T-helper 2 cell treated with Interferon-gamma antibody and Interleukin-4, amounts not matched to agents 5 μg/mL and 100 μg/mL, for 36 hours (primary cell): ENCODE data around the gene EIF2AK3.

ENCODE experiments used
- DNase-seq: peaks from one replicate; pipeline ENCODE4 v3.0.0; 2021; ENCODE audit warnings: low spot score
- H3K27ac Mint-ChIP-seq: one replicate; pipeline ENCODE4 v1.8.0; 2021; ENCODE audit warnings: mild to moderate bottlenecking, mixed read lengths
- H3K27me3 Mint-ChIP-seq: one replicate; pipeline ENCODE4 v1.8.0; 2021; ENCODE audit warnings: low read depth, mixed read lengths
- H3K36me3 Mint-ChIP-seq: one replicate; pipeline ENCODE4 v1.8.0; 2021; ENCODE audit warnings: low read depth, mixed read lengths
- H3K4me1 Mint-ChIP-seq: one replicate; pipeline ENCODE4 v1.8.0; 2021; ENCODE audit warnings: low read depth, mixed read lengths
- H3K4me3 Mint-ChIP-seq: one replicate; pipeline ENCODE4 v1.8.0; 2022; ENCODE audit warnings: mild to moderate bottlenecking, moderate library complexity, mixed read lengths
- H3K9me3 Mint-ChIP-seq: one replicate; pipeline ENCODE4 v1.8.0; 2021; ENCODE audit warnings: mixed read lengths

EIF2AK3 gene

GRCh38 chr2:88599527-88599926 is 27.7 kb downstream of the EIF2AK3 start:
- Mint-ChIP-seq H3K9me3 (no peaks in the 10 kb centered on the region), H3K27me3 (no peaks in the 10 kb centered on the region), H3K4me1 (peaks cover 15% of the 10 kb centered on the region), H3K36me3 (peaks cover 4% of the 10 kb centered on the region), H3K27ac (no peak overlapping the region), H3K4me3 (no peak overlapping the region)
- no peak for DNase-seq

- no peaks in the 10 kb centered on the region for H3K9me3 Mint-ChIP-seq
- H3K27me3 Mint-ChIP-seq: no peaks in the 10 kb centered on the region
- H3K27ac Mint-ChIP-seq: no peak overlapping the region
- H3K4me3 Mint-ChIP-seq: no peak overlapping the region
- H3K4me1 Mint-ChIP-seq: peaks cover 14% of the 10 kb centered on the region
- peaks cover 6% of the 10 kb centered on the region for H3K36me3 Mint-ChIP-seq
- DNase-seq: no peak
Measured at GRCh38 chr2:88597168-88597567, 30.1 kb downstream of the EIF2AK3 start.

DNA sequence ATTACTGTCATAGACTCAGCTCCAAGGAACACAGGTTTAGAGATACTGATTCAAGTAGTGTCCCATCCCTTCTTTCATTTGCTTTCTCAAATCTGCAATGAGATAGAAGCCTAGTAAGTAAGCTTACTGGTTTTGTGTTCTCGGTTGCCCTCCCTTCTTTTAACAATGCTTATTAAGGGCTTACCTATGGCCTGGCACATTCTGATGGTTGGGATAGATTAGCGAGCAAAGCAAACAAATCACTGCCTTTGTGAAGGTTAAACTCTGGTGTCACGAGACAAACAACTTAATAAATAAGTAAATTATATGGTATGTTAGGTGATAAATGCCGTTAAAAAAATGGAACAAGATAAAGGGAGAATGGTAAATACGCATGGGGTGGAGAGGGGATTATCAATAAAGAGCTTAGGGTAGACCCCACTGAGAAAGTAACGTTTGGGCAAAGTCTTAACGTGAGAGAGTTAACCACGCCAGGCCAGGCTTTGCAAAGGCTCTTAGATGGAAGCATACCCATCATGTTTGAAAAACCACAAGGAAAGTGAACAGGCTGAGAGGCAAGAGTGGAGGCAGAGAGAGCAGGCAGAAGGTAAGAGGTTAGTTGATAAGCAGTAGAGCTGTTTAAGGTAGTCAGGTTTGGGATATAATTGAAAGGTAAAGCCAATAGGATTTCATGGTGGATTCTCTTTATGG is 31.0 kb downstream of the EIF2AK3 start:
- DNase-seq: no peak

DNA sequence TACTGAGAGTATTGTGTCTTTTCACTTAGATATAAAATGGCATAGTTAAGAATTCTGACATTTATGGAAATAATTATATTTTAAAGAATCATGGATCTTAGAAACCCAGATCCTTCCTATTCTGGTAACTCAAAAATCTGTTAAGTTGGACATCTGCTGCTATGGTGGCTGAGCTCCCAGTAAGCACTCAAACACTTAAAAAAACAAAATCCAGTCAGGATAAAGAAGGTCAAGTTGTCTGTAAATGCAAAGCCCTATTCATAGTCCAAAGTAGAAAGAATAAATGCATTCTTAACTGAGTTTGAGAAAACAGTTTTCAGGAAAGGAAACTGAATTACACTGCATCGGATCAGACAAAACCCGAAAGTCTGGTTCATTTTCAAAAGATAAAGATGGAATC is 35.6 kb downstream of the EIF2AK3 start:
- DNase-seq: no peak
- no peaks in the 10 kb centered on the region for H3K27me3 Mint-ChIP-seq
- no peak overlapping the region for H3K4me3 Mint-ChIP-seq
- no peaks in the 10 kb centered on the region for H3K9me3 Mint-ChIP-seq
- peaks cover 2% of the 10 kb centered on the region for H3K4me1 Mint-ChIP-seq
- no peak overlapping the region for H3K27ac Mint-ChIP-seq
- peaks cover 29% of the 10 kb centered on the region for H3K36me3 Mint-ChIP-seq

More for the DNA sequence above, 31.0 kb downstream of the EIF2AK3 start:
- peaks cover 13% of the 10 kb centered on the region for H3K4me1 Mint-ChIP-seq
- peaks cover 7% of the 10 kb centered on the region for H3K36me3 Mint-ChIP-seq
- H3K27ac Mint-ChIP-seq: no peak overlapping the region
- no peaks in the 10 kb centered on the region for H3K9me3 Mint-ChIP-seq
- H3K4me3 Mint-ChIP-seq: no peak overlapping the region
- H3K27me3 Mint-ChIP-seq: no peaks in the 10 kb centered on the region

DNA sequence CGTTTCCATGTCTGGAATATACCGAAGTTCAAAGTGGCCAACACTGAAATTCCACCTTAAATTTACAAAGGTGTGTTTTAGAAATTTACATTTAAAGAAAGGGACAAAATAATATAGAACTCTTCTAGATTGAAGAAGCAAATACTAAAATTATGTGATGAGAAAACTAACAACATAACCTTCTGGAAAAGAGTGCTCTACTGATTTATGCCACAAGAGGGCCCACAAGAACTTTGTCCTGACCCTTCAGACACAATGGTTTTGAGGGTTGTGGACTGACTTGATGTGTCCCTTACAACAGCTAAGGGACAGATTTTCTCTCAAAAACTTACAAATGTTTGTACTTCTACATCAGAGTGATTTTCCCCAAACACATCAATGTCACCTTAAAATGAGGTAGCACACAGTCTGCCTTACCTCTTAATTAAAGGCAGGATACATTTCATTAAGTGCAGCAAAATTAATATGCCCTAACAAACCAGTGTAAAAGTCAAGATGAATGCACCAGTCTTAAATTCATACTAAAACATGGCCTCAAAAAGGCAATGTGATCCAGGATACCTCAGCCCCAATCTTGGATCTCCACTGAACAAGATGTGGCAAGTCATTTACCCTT is 36.2 kb downstream of the EIF2AK3 start:
- H3K9me3 Mint-ChIP-seq: no peaks in the 10 kb centered on the region
- H3K27ac Mint-ChIP-seq: no peak overlapping the region
- DNase-seq: peak; percentile 26
- no peak overlapping the region for H3K4me3 Mint-ChIP-seq
- peaks cover 32% of the 10 kb centered on the region for H3K36me3 Mint-ChIP-seq
- H3K27me3 Mint-ChIP-seq: no peaks in the 10 kb centered on the region
- peaks cover 2% of the 10 kb centered on the region for H3K4me1 Mint-ChIP-seq

GRCh38 chr2:88585969-88586368 is 41.3 kb downstream of the EIF2AK3 start:
- Mint-ChIP-seq H3K9me3 (no peaks in the 10 kb centered on the region), H3K36me3 (peaks cover 51% of the 10 kb centered on the region), H3K4me1 (peaks cover 1% of the 10 kb centered on the region), H3K27ac (no peak overlapping the region), H3K4me3 (no peak overlapping the region), H3K27me3 (no peaks in the 10 kb centered on the region)
- no peak for DNase-seq

- no peak for DNase-seq
Measured at GRCh38 chr2:88582030-88582429, 45.2 kb downstream of the EIF2AK3 start.

DNA sequence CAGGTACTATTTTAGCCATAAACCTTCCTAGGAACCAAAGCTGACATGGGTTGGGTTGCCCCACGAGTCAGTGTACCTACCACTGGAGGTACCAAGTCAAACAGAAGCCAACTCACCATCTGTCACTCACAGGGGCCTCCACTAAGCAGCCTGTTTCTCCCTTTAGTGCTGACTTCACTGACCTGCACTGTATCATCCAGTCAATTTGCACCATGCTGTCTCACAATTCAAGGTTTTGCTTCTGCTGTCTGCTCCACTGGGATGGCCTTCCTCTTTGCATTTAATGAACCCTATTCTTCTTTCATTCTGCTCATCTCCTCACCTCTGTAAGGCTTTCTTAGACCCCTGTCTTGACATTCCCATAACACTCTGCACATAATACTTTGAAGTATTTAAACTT is 47.2 kb downstream of the EIF2AK3 start:
- Mint-ChIP-seq H3K36me3 (peaks cover 52% of the 10 kb centered on the region), H3K4me1 (peaks cover 8% of the 10 kb centered on the region), H3K27me3 (no peaks in the 10 kb centered on the region), H3K9me3 (no peaks in the 10 kb centered on the region), H3K4me3 (no peak overlapping the region), H3K27ac (no peak overlapping the region)
- DNase-seq: no peak

More at GRCh38 chr2:88582030-88582429, 45.2 kb downstream of the EIF2AK3 start:
- peaks cover 3% of the 10 kb centered on the region for H3K4me1 Mint-ChIP-seq
- H3K36me3 Mint-ChIP-seq: peaks cover 48% of the 10 kb centered on the region
- no peaks in the 10 kb centered on the region for H3K9me3 Mint-ChIP-seq
- no peak overlapping the region for H3K27ac Mint-ChIP-seq
- no peak overlapping the region for H3K4me3 Mint-ChIP-seq
- H3K27me3 Mint-ChIP-seq: no peaks in the 10 kb centered on the region

DNA sequence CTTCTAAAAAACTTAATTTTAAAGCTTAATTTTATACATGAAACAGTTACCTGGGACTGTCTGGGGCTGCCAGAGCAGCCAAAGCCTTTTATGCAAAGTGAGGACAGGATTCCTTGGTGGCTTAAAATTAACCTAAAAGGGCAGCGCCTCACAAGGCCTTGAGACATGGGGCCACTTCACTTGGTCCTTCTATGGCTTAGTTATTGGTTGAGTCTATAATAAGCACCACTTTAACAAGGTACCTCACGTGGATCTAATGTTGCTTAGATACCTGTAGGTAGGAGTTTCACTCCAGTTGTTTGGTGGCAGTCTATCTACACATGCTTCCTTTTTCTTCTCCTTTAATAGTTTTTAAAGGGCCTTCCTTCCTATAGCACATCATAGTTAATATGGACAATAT is 51.6 kb downstream of the EIF2AK3 start:
- no peak overlapping the region for H3K27ac Mint-ChIP-seq
- H3K36me3 Mint-ChIP-seq: peaks cover 60% of the 10 kb centered on the region
- H3K9me3 Mint-ChIP-seq: no peaks in the 10 kb centered on the region
- DNase-seq: no peak
- no peak overlapping the region for H3K4me3 Mint-ChIP-seq
- H3K4me1 Mint-ChIP-seq: peaks cover 31% of the 10 kb centered on the region
- H3K27me3 Mint-ChIP-seq: no peaks in the 10 kb centered on the region

DNA sequence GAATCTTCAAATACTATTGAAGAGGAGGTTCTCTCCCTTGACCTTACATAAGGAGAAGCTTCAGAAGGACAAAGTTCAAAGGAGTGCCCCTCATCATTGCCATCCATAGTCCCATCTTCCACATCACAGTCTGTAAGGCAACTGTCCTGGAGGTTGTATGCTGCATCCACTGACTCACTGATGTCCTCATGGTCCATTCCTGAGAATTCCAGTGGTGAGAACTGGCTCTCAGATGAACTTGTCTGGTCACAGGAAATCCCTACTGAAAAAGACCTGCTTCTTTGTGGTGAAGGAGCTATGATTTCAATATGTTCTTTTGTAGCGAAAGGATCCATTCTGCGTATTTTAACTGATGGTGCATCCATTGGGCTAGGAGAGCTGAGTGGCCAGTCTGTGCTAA is 52.2 kb downstream of the EIF2AK3 start:
- Mint-ChIP-seq H3K9me3 (no peaks in the 10 kb centered on the region), H3K27ac (no peak overlapping the region), H3K4me1 (peaks cover 31% of the 10 kb centered on the region), H3K4me3 (no peak overlapping the region), H3K36me3 (peaks cover 63% of the 10 kb centered on the region), H3K27me3 (no peaks in the 10 kb centered on the region)
- no peak for DNase-seq

GRCh38 chr2:88574445-88574844 is 52.8 kb downstream of the EIF2AK3 start:
- no peak overlapping the region for H3K27ac Mint-ChIP-seq
- no peaks in the 10 kb centered on the region for H3K27me3 Mint-ChIP-seq
- H3K9me3 Mint-ChIP-seq: no peaks in the 10 kb centered on the region
- peaks cover 64% of the 10 kb centered on the region for H3K36me3 Mint-ChIP-seq
- peak overlapping the region; percentile 19 for H3K4me3 Mint-ChIP-seq
- peaks cover 31% of the 10 kb centered on the region for H3K4me1 Mint-ChIP-seq
- peak; percentile 21 for DNase-seq

GRCh38 chr2:88568179-88568578 is 59.1 kb downstream of the EIF2AK3 start:
- DNase-seq: no peak
- Mint-ChIP-seq H3K27ac (no peak overlapping the region), H3K27me3 (no peaks in the 10 kb centered on the region), H3K4me1 (peaks cover 16% of the 10 kb centered on the region), H3K36me3 (peaks cover 57% of the 10 kb centered on the region), H3K9me3 (no peaks in the 10 kb centered on the region), H3K4me3 (no peak overlapping the region)

- Mint-ChIP-seq H3K36me3 (peaks cover 56% of the 10 kb centered on the region), H3K4me3 (no peak overlapping the region)
Measured at GRCh38 chr2:88564402-88564801, 62.9 kb downstream of the EIF2AK3 start.

DNA sequence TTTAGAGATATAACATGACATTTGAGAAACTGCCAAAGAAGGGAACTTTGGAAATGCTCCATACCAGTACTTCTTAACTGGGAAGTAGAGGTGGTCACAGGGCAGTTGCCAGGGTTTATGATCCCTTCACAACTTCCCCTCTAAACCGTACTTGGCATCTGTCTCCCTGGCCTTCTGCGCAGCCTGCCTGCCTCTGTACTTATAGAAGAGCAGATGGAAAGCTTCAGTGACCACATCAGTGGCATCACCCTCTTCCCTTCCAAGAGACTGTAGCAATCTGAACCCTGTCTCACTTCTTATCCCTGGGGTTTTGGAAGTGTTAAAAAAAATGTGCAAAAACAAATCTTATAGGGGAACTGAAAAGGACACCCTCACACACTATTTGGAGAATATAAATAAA is 64.1 kb downstream of the EIF2AK3 start:
- Mint-ChIP-seq H3K27me3 (no peaks in the 10 kb centered on the region), H3K4me1 (peaks cover 29% of the 10 kb centered on the region), H3K27ac (peak overlapping the region; percentile 2), H3K36me3 (peaks cover 54% of the 10 kb centered on the region), H3K9me3 (no peaks in the 10 kb centered on the region), H3K4me3 (no peak overlapping the region)
- no peak for DNase-seq

More at GRCh38 chr2:88564402-88564801, 62.9 kb downstream of the EIF2AK3 start:
- H3K27ac Mint-ChIP-seq: no peak overlapping the region
- DNase-seq: no peak
- peaks cover 27% of the 10 kb centered on the region for H3K4me1 Mint-ChIP-seq
- no peaks in the 10 kb centered on the region for H3K27me3 Mint-ChIP-seq
- no peaks in the 10 kb centered on the region for H3K9me3 Mint-ChIP-seq
